ENCODE measurements around the gene GTF2H2.
"Not testable (repeated sequence)": the region's sequence is repeated elsewhere in the genome, so short reads cannot be mapped to it uniquely, and the experiment has no call there.

DNA sequence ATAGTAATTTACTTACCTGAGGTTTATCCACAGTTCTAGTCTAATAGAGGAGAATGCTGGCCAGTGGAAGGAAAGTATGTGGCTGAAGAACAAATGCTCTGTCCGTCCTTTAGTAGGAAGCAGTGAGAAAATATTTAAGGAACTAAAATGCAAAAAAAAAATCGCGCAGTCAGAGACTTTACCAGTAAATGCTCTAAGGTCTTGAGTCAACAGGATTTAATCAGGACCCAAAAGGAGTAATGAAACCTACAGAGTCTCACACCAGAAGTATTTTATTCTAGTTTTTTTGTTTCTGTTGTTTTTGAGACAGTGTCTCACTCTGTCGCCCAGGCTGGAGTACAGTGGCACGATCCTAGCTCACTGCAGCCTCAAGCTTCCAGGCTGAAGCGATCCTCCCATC, 46.8 kb downstream of the GTF2H2 start:
- TF ChIP-seq, protein P1, sequence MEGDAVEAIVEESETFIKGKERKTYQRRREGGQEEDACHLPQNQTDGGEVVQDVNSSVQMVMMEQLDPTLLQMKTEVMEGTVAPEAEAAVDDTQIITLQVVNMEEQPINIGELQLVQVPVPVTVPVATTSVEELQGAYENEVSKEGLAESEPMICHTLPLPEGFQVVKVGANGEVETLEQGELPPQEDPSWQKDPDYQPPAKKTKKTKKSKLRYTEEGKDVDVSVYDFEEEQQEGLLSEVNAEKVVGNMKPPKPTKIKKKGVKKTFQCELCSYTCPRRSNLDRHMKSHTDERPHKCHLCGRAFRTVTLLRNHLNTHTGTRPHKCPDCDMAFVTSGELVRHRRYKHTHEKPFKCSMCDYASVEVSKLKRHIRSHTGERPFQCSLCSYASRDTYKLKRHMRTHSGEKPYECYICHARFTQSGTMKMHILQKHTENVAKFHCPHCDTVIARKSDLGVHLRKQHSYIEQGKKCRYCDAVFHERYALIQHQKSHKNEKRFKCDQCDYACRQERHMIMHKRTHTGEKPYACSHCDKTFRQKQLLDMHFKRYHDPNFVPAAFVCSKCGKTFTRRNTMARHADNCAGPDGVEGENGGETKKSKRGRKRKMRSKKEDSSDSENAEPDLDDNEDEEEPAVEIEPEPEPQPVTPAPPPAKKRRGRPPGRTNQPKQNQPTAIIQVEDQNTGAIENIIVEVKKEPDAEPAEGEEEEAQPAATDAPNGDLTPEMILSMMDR (conservative IDR thresholded peaks at IDR 0.05): not testable (repeated sequence)
- not testable (repeated sequence) for TF ChIP-seq ZFX (IDR thresholded peaks at IDR 0.05)
